Hepatocyte (in vitro differentiated cells): ENCODE results near the gene TBK1. TPM values are rescaled to one million over a fixed set of nuclear protein-coding genes. Genes with fewer than 3 reads are reported as not detected.

Experiments
- DNase-seq: peaks from one replicate; pipeline ENCODE4 v3.0.0-alpha.2; 2016; ENCODE audit warnings: low spot score
- H2AFZ ChIP-seq: fragments of 200-600 bp; sonication (generic); 2 replicates; pipeline ENCODE4 v1.6.0; 2016; ENCODE audit warnings: antibody characterized with exemption, mild to moderate bottlenecking
- H3K27ac ChIP-seq: fragments of 200-600 bp; sonication (generic); 2 replicates; pipeline ENCODE4 v1.5.1; 2016; ENCODE audit warnings: mild to moderate bottlenecking
- H3K27me3 ChIP-seq: fragments of 200-600 bp; sonication (generic); 2 replicates; pipeline ENCODE4 v1.6.1; 2016
- H3K36me3 ChIP-seq: fragments of 200-600 bp; sonication (generic); replicated peaks from 2 replicates; pipeline ENCODE4 v1.5.1; 2016; ENCODE audit warnings: low read depth; ENCODE audit not compliant: insufficient read depth
- H3K4me1 ChIP-seq: fragments of 200-600 bp; sonication (generic); 2 replicates; pipeline ENCODE4 v1.5.1; 2016; ENCODE audit warnings: mild to moderate bottlenecking, moderate library complexity; ENCODE audit not compliant: insufficient read depth
- H3K4me2 ChIP-seq: fragments of 200-600 bp; sonication (generic); 2 replicates; pipeline ENCODE4 v1.6.0; 2016
- H3K4me3 ChIP-seq: fragments of 200-600 bp; sonication (generic); 2 replicates; pipeline ENCODE4 v1.5.1; 2016; ENCODE audit warnings: mild to moderate bottlenecking
- H3K79me2 ChIP-seq: fragments of 200-600 bp; sonication (generic); 2 replicates; pipeline ENCODE4 v1.6.0; 2017; ENCODE audit warnings: mild to moderate bottlenecking
- H3K9me2 ChIP-seq: fragments of 200-600 bp; sonication (generic); replicated peaks from 2 replicates; pipeline ENCODE4 v1.6.0; 2017; ENCODE audit warnings: mild to moderate bottlenecking; ENCODE audit not compliant: insufficient read depth
- H3K9me3 ChIP-seq: fragments of 200-600 bp; sonication (generic); 2 replicates; pipeline ENCODE4 v1.5.1; 2016; ENCODE audit warnings: low read depth, mild to moderate bottlenecking
- H4K20me1 ChIP-seq: fragments of 200-600 bp; sonication (generic); 2 replicates; pipeline ENCODE4 v1.6.0; 2016; ENCODE audit warnings: mild to moderate bottlenecking; ENCODE audit not compliant: insufficient read depth, poor library complexity, severe bottlenecking
- CTCF ChIP-seq: fragments of 200-600 bp; sonication (generic); IDR thresholded peaks from 2 replicates; pipeline ENCODE4 v1.5.1; 2016; ENCODE audit warnings: antibody characterized with exemption, mild to moderate bottlenecking; ENCODE audit not compliant: poor library complexity
- EZH2 ChIP-seq: fragments of 200-600 bp; sonication (generic); IDR thresholded peaks from 2 replicates; pipeline ENCODE4 v1.6.1; 2016; ENCODE audit warnings: antibody characterized with exemption, mild to moderate bottlenecking, borderline replicate concordance
- EZH2phosphoT487 ChIP-seq: fragments of 200-600 bp; sonication (generic); IDR thresholded peaks from one replicate; pipeline ENCODE4 v1.6.1; 2018; ENCODE audit warnings: antibody characterized with exemption, mild to moderate bottlenecking, low read depth, moderate library complexity; ENCODE audit not compliant: unreplicated experiment, severe bottlenecking
- WGBS: methylation state at CpG from one replicate; pipeline ENCODE4 v1.1.6; 2016; ENCODE audit warnings: low lambda C conversion rate; ENCODE audit errors: missing lambda C conversion rate; 5-methylcytosine and 5-hydroxymethylcytosine counted together
- polyA plus RNA-seq: library from polyadenylated mRNA; unstranded; fragments of >200 nt; fragmentation: Nextera tagmentation; extraction: Ambion mirVana; gene quantifications from 2 replicates; pipeline ENCODE4 v1.2.1, GENCODE V29; 2016
- total RNA-seq: library from RNA; depleted of rRNA; stranded (reverse); fragments of >200 nt; gene quantifications from 2 replicates; pipeline ENCODE4 v1.2.3, GENCODE V29; 2014

TBK1 gene
- total and polyA plus RNA-seq, 2 experiments from 2014 or later, result 22.2 to 24.0 TPM

- TF ChIP-seq CTCF (no peak), EZH2phosphoT487 (no peak), EZH2 (no peak)
- Histone ChIP-seq H3K4me2 (no peak overlapping the region), H3K9me2 (no peaks in the 10 kb centered on the region), H3K27ac (no peak overlapping the region), H2AFZ (no peak overlapping the region), H3K9me3 (peaks cover under 1% of the 10 kb centered on the region), H3K4me1 (no peaks in the 10 kb centered on the region), H3K4me3 (no peak overlapping the region), H3K27me3 (no peaks in the 10 kb centered on the region), H3K79me2 (peaks cover 4% of the 10 kb centered on the region), H3K36me3 (no peaks in the 10 kb centered on the region), H4K20me1 (no peaks in the 10 kb centered on the region)
- DNase-seq, result no peak
- WGBS, result 100% methylated on average over 2 of the region's 2 CpGs
These were observed 18.6 kb downstream of the TBK1 start for GRCh38 chr12:64470495-64470894.

DNA sequence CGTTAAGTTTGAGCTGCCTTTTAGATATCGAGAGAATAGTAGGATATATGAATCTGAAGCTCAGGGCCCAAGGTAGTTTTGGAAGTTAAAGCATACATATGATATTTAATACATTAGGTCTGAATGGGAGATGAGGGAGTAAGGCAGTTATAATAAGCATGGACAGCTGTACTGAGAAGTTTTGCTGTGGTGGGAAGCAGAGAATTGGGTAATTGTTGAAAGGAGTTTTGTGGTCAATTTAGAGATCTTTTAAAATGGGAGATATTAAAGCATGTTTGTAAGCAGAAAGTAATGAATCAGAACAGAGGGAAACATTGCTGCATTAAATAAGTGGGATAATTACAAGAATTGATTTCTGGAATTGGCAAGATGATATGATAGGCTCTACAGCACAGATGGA is 21.3 kb downstream of the TBK1 start:
- Histone ChIP-seq H3K4me3 (no peak overlapping the region), H3K4me1 (no peaks in the 10 kb centered on the region), H3K9me3 (peaks cover 4% of the 10 kb centered on the region), H3K9me2 (no peaks in the 10 kb centered on the region), H3K27ac (no peak overlapping the region), H3K27me3 (no peaks in the 10 kb centered on the region), H3K79me2 (peaks cover 16% of the 10 kb centered on the region), H3K36me3 (no peaks in the 10 kb centered on the region), H3K4me2 (no peak overlapping the region), H4K20me1 (no peaks in the 10 kb centered on the region), H2AFZ (no peak overlapping the region)
- 98% methylated on average over 2 of the region's 2 CpGs for WGBS
- no peak for DNase-seq
- TF ChIP-seq EZH2phosphoT487, result no peak
- no peak for TF ChIP-seq CTCF
- TF ChIP-seq EZH2, result no peak

DNA sequence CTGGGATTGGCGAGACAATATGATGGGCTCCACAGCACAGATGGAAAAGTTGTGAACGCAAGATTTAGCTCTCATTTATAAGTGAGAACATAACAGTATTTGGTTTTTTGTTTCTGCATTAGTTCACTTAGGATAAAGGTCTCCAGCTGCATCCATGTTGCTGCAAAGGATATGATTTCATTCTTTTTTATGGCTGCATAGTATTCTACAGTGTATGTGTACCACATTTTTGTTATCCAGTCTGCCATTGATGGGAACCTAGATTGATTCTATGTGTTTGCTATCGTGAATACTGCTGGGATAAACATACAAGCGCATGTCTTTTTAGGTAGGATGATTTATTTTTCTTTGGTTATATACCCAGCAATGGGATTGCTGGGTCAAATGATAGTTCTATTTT is 23.6 kb downstream of the TBK1 start:
- Histone ChIP-seq H2AFZ (no peak overlapping the region), H3K79me2 (peaks cover 18% of the 10 kb centered on the region), H3K9me2 (no peaks in the 10 kb centered on the region), H3K9me3 (peaks cover 4% of the 10 kb centered on the region), H3K27me3 (no peaks in the 10 kb centered on the region), H3K4me1 (no peaks in the 10 kb centered on the region), H3K36me3 (no peaks in the 10 kb centered on the region), H4K20me1 (no peaks in the 10 kb centered on the region), H3K4me3 (no peak overlapping the region), H3K27ac (no peak overlapping the region), H3K4me2 (no peak overlapping the region)
- TF ChIP-seq CTCF (no peak), EZH2phosphoT487 (no peak), EZH2 (no peak)
- no peak for DNase-seq
- 98% methylated on average over 4 of the region's 4 CpGs for WGBS

GRCh38 chr12:64476844-64477243 is 24.9 kb downstream of the TBK1 start:
- Histone ChIP-seq H3K4me1 (no peaks in the 10 kb centered on the region), H3K36me3 (no peaks in the 10 kb centered on the region), H2AFZ (no peak overlapping the region), H3K27me3 (no peaks in the 10 kb centered on the region), H3K79me2 (peaks cover 18% of the 10 kb centered on the region), H4K20me1 (no peaks in the 10 kb centered on the region), H3K27ac (no peak overlapping the region), H3K4me3 (no peak overlapping the region), H3K9me3 (peaks cover 4% of the 10 kb centered on the region), H3K4me2 (no peak overlapping the region), H3K9me2 (no peaks in the 10 kb centered on the region)
- 100% methylated on average over 2 of the region's 2 CpGs for WGBS
- no peak for DNase-seq
- TF ChIP-seq CTCF (no peak), EZH2 (no peak), EZH2phosphoT487 (no peak)
